NK-92 (cell line): ENCODE measurements around the gene RNF111.
"Not testable (repeated sequence)": the region's sequence is repeated elsewhere in the genome, so short reads cannot be mapped to it uniquely, and the experiment has no call there.

ENCODE experiments used
- DNase-seq: peaks from one replicate; lab custom pipeline; 2025; ENCODE audit not compliant: unreplicated experiment; lab: John Stamatoyannopoulos, UW

RNF111 gene

GRCh38 chr15:59052915-59053407 lies 65.5 kb downstream of the RNF111 start:
- DNase-seq = no peak

DNA sequence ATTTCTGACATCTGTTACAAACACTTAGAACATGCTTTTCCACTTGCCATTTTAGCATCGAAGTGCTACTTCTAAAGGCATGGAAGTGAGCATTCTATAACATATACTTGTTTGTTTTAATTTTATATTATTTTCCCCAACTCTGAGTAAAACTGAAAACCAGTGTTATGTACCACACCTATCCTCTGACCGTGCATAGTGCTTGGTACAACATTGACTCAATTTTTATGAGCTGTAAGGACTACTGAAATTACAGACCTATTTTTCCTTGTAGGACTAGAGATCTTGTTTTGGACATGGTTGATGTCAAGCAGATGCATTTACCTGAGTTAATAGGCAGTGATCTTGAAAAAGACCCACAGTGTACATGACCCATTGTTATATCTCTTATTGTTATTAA lies 66.0 kb downstream of the RNF111 start:
- no peak for DNase-seq

GRCh38 chr15:59059076-59059597 lies 71.7 kb downstream of the RNF111 start:
- DNase-seq = no peak

DNA sequence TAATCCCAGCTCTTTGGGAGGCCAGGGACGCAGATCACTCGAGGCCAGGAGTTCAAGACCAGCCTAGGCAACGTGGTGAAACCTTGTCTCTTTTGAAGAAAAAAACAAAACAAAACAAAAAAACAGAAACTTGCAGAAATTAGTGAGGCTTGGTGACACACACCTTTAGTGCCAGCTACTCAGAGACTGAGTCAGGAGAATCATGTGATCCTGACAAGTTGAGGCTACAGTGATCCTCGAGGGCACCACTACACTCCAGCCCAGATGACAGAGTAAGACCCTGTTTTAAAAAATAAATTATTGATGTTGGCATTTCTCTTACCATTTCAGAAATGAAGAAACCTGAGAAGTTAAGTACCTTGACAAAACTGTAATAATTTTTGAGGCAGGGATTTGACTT lies 72.9 kb downstream of the RNF111 start:
- no peak for DNase-seq

- DNase-seq = no peak
These were observed 75.6 kb downstream of the RNF111 start for GRCh38 chr15:59063042-59063441.

DNA sequence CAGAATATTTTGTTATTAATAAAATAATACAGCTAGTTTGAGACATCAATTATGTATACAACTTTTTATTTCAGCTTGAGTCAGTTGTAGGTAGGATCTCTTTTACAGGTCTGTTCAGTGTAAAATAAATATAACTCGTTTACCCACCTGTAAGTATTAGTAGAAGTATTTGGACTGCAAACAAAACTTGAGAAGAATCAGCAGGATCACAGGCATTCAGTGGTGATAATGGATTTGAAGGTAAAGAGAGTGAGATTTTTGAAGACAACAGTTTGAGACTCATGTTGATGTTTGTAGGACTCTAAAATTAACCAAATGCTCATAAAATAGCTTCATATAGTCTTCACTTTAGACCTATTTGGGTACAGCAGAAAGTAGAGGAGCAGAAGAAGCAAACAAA lies 82.0 kb downstream of the RNF111 start:
- no peak for DNase-seq

DNA sequence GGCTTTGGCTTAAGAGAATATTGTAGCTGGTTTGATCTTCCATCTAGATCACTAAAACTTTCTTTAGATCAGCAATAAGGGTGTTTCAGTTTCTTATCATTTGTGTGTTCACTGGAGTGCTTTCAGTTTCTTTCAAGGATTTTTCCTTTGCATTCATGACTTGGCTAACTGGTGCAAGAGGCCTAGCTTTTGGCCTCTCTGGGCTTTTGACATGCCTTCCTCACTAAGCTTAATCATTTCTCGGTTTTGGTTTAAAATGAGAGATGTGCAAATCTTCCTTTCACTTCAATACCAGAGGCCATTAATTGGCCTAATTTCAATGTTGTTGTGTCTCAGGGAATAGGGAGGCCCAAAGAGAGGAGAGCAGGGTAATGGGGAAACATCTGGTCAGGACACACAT lies 87.1 kb downstream of the RNF111 start:
- no peak for DNase-seq

DNA sequence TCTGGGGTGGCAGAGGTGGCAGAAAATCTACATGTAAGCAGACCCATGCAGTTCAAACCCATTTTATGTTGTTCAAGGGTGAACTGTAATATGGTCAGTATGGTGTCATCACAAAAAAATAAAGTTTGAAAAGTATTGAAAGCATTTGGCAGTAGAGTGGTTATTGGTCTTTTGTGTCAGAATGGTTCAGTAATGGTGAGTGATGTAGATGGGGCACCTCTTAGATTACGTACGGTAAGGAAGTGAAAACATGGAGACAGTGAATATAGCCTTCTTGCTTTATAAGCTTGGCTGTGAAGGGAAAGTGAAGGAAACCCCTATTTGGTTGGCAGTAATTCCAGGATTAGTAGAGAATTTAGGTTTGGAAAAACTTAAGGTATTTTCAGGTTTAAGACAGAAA lies 100.3 kb downstream of the RNF111 start:
- DNase-seq = no peak

DNA sequence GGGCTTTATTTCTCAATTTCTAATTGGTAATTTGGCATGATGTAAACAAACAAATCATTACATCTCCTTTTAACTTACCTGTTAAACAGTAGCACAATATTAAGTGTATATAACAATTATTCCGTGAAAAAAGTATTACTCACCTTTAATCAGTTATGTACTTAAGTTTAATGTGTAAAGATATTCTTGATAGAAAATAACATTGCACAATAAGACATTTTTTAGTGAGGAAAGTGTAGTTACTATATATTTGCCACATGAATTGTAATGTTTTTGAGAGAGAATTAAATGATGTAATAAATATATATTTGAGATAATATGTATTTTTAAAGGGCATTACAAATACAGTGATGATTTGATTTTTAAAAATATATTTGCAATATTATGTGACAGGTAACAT lies 106.6 kb downstream of the RNF111 start:
- DNase-seq = no peak

DNA sequence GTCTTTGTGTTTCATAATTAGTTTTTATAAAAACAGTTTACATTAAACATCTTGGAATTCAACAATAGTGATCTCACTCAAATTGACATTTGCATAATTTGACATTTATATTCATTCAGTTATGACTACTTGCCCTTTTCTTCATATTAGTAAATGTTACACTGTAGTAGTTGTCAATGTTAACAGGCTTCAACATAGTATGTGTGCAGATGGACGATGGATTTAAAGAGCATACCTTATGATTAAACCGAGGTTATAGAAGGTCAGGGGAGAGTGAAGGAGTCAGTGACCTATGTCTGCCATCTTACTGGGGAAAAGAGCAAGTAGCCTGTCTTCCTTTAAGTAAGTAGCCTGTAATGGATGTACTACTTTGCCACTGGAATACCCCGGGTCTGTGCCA lies 109.0 kb downstream of the RNF111 start:
- DNase-seq = no peak

- DNase-seq = no peak
These were observed 111.8 kb downstream of the RNF111 start for GRCh38 chr15:59099162-59099685.

DNA sequence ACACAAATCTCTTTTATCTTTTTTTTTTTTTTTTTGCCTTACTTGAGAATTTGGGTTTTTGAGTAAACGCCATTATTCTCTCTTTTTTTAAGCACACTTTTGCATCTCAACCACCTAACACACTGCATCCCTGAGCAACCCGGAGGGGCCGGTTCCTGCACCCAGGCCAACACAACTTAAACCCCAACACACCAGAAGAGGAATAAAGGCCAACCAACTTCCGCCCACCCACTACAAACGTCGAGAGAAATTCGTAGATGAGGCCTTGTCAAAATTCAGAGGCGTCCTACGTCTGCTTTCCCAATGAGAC lies 117.1 kb downstream of the RNF111 start:
- DNase-seq = no peak

DNA sequence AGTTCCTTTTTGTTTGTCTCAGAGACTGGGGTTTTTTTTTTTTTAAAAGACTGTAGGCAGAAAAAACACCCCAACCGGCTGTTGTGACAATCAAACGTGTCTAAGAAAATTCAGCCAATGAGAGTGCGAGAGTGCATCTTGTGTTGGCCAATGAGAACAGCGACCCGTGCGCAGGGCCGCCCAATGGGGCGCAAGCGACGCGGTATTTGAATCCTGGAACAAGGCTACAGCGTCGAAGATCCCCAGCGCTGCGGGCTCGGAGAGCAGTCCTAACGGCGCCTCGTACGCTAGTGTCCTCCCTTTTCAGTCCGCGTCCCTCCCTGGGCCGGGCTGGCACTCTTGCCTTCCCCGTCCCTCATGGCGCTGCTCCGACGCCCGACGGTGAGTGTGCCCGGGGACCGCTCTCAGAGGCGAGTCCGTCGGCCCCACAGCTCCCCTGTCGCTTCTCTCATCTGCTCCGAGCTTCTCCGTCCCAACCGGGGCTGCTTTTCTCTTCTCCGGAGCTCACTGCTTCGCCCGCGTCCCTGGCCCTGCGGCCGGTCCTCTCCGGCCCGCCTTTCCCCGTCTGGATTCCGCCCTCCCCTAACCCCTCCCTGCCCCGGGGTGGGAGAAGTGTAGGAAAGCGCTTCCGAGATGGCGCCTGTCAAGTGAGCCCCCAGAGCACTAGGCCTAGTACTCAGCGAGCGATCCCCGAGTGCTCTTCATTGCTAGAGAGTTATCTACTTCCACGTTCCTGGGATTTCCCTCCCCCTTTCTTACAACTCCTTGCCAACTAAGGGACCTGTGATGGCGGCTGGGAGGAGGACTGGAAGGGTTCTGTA lies 117.7 kb downstream of the RNF111 start, which contains the start of gene CCNB2:
TSS of gene CCNB2 (plus strand) at position 235 of the 821 bp plus-strand sequence. CDS start at position 358, 123 bp downstream.
- DNase-seq = peak; percentile 27

GRCh38 chr15:59105854-59106253 lies 118.4 kb downstream of the RNF111 start:
- DNase-seq = no peak

- no peak for DNase-seq
These were observed 123.8 kb downstream of the RNF111 start for GRCh38 chr15:59111251-59111650.

DNA sequence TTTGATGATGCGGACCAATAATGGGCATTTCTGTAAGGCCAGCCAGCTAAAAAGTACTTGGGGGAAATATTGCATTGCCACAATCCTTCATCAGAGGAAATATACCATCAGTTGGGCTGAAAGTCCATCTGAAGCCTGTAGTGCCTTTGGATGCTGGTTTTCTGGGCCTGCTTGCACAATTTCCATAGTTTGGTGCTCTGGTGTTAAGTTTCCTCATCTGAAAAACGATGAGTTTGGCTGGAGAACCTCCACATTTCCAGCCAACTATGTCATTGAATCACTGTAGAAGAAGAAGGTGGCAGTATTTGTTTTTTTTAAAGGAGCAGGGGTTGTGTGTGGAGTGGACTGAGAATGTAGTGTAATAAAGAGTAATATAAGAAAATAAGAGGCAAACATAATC lies 127.6 kb downstream of the RNF111 start:
- no peak for DNase-seq

- DNase-seq = no peak
These were observed 128.7 kb downstream of the RNF111 start for GRCh38 chr15:59116141-59116540.

DNA sequence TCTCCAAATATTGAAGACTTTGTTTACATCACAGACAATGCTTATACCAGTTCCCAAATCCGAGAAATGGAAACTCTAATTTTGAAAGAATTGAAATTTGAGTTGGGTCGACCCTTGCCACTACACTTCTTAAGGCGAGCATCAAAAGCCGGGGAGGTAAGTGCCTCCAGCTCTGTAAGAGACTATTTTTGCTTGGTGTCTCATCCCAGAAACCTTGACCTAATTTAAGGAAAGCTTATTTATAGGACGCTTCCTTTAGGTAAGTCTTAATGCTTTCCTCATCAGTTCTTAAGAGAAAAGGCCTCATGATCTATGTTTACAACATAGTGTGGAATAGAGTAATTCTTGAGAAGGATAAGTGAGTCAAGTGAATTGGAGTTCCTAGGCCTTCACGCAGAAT lies 129.3 kb downstream of the RNF111 start:
- DNase-seq = no peak

DNA sequence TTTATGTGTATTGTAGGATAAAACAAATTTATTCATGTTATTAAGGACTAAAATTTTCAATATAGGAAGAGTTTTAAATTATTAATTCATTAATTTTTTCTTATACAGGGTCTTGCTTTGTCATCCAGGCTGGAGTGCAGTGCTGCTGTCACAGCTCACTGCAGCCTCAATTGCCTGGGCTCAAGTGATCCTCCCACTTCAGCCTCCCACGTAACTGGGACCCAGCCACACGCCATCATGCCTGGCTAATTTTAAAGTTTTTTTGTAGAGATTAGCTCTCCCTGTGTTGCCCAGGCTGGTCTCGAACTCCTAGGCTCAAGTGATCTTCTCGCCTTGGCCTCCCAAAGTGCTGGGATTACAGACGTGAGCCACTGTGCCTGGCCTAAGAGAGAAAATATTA lies 132.2 kb downstream of the RNF111 start:
- no peak for DNase-seq

DNA sequence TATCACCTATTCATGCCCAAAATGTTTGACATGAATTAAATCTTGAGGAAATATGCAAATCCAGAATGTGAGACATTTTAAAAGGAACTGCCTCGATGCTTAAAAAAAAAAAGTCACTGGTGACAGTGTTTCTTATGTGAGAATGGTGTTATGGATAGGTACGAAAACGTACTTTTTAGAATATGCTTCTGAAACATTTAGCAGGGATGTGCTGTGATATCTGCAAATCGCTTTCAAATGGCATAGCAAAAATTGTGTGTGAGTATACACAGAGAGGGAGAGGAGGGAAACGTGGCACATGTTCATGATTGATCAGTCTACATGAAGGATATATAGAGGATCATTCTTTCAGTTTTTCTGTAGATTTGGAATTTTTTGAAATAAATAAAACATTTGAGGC lies 133.5 kb downstream of the RNF111 start:
- no peak for DNase-seq

DNA sequence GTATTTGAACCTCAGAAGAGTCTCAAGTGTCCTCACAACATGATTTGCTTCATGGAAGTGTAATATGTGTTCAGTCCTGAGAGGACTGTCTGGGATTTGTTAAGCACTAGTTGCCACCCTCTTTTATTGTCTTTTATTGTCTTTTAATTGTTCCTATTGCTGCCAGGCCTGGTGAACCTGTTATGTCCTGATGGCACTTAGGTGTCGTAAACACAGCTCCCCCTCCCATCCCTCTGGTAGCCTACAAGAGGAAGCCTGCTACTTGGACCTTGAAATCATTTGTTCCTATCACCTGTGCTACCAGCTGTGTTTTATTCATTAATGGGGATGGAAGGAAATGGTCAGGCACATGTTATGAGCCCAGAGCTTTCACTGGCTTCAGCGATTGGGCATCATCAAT lies 136.8 kb downstream of the RNF111 start:
- no peak for DNase-seq

DNA sequence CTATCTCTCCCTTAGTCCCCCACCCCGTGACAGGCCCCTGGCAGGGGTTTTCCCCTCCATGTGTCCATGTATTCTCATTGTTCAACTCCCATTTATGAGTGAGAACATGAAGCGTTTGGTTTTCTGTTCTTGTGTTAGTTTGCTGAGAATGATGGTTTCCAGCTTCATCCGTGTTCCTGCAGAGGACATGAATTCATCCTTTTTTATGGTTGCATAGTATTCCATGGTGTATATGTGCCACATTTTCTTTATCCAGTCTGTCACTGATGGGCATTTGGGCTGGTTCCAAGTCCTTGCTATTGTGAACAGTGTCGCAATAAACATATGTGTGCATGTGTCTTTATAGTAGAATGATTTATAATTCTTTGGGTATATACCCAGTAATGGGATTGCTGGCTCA lies 138.2 kb downstream of the RNF111 start:
- not testable (repeated sequence) for DNase-seq

GRCh38 chr15:59127255-59127654 lies 139.8 kb downstream of the RNF111 start:
- not testable (repeated sequence) for DNase-seq
